ENCODE measurements around the gene IPO9. TPM values are rescaled to one million over a fixed set of nuclear protein-coding genes. Genes with fewer than 3 reads are reported as not detected.

IPO9 gene
- total and polyA plus RNA-seq, 2 donors (not counting 1 experiment from before 2014, with no cell fraction given) = 13.3 to 56.9 TPM

DNA sequence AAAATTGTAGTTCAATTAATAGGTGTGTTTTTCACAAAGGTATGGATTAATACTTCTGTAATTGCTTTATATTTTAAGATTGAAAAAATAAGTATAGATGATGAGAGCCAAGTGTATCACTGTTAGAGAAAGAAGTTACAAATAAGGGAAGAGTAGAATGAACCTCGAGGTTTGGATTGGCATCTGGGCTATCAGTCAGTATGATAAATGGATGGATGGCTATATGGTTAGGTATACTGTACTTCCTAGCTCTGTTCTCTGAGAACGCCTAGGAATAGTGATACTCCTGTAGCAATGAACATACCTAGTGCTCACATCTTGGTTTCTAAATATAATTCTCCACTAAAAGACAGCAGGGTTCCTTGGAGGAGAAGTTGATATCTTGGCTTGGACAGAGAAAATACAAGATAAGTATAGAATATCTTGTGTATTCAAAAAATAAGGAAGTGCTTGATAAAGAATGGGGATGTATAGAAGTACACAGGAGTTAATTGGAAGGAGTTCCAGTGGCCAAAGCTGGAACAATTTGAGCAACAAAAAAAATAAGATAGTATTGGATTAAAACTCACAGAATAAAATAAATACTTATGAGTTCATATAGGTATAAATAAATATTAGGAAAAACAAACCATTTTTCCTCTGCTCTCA is 12.4 kb downstream of the IPO9 start:
- POLR2A ChIA-PET = no interaction called here
- H3K27ac ChIP-seq (ENCODE audit: low read length in 2 of 2) = no peak overlapping the region
- Mint-ChIP-seq H3K27ac (no peak overlapping the region), H3K9me3 (ENCODE audit: insufficient read depth) (no peaks in the 10 kb centered on the region), H3K4me1 (peaks cover 33% of the 10 kb centered on the region), H3K27me3 (no peaks in the 10 kb centered on the region), H3K4me3 (no peak overlapping the region)
- TF ChIP-seq, protein P1, sequence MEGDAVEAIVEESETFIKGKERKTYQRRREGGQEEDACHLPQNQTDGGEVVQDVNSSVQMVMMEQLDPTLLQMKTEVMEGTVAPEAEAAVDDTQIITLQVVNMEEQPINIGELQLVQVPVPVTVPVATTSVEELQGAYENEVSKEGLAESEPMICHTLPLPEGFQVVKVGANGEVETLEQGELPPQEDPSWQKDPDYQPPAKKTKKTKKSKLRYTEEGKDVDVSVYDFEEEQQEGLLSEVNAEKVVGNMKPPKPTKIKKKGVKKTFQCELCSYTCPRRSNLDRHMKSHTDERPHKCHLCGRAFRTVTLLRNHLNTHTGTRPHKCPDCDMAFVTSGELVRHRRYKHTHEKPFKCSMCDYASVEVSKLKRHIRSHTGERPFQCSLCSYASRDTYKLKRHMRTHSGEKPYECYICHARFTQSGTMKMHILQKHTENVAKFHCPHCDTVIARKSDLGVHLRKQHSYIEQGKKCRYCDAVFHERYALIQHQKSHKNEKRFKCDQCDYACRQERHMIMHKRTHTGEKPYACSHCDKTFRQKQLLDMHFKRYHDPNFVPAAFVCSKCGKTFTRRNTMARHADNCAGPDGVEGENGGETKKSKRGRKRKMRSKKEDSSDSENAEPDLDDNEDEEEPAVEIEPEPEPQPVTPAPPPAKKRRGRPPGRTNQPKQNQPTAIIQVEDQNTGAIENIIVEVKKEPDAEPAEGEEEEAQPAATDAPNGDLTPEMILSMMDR (IDR thresholded peaks at IDR 0.05) = no peak
- no peak for TF ChIP-seq EZH2 (IDR thresholded peaks at IDR 0.05; ENCODE audit: borderline replicate concordance, insufficient read depth, low read depth, low read length, poor library complexity, severe bottlenecking)
- ATAC-seq (ENCODE audit: low read depth) (no peak), DNase-seq (no peak)
- no peaks in the 10 kb centered on the region for H3K9me3 ChIP-seq (ENCODE audit: control extremely low read depth in 1 of 3, control insufficient read depth in 2 of 3, insufficient read depth in 1 of 3, low read length in 2 of 3)
- H2AFZ ChIP-seq (ENCODE audit: insufficient read depth, low read depth, low read length, poor library complexity, severe bottlenecking) = no peak overlapping the region
- H3K4me1 ChIP-seq (ENCODE audit: control insufficient read depth in 2 of 2, insufficient read depth in 2 of 2, low read length in 2 of 2) = peaks cover 7% of the 10 kb centered on the region in 2 donors
- H3K4me2 ChIP-seq (replicated peaks; ENCODE audit: low read depth, low read length, poor library complexity, severe bottlenecking) = no peak overlapping the region
- H4K20me1 ChIP-seq (ENCODE audit: control insufficient read depth, insufficient read depth, low read length, poor library complexity, severe bottlenecking) = peaks cover 49% of the 10 kb centered on the region
- H3K79me2 ChIP-seq (ENCODE audit: control insufficient read depth, insufficient read depth, low read length) = peaks cover 91% of the 10 kb centered on the region
- peaks cover 4 to 10% of the 10 kb centered on the region in 2 experiments for H3K36me3 ChIP-seq (replicated peaks in 1 of 2; ENCODE audit: control extremely low read depth in 1 of 2, control insufficient read depth in 1 of 2, extremely low read depth in 1 of 2, insufficient read depth in 2 of 2, low read length in 1 of 2)
- CTCF ChIA-PET = no interaction called here
- intact Hi-C loops (cut with micrococcal nuclease) = no loop called here
- H3K4me3 ChIP-seq (ENCODE audit: control extremely low read depth in 1 of 5, extremely low read depth in 1 of 5, insufficient read depth in 1 of 5, low read depth in 2 of 5, low read length in 4 of 5) = no peak overlapping the region
- WGBS (ENCODE audit: insufficient coverage) = 55% methylated on average over 1 of the region's 2 CpGs
- H3K27me3 ChIP-seq (replicated peaks in 1 of 4; ENCODE audit: control extremely low read depth in 1 of 4, control insufficient read depth in 3 of 4, insufficient read depth in 4 of 4, low read length in 3 of 4) = no peaks in the 10 kb centered on the region
- H3K9ac ChIP-seq (ENCODE audit: low read length) = no peak overlapping the region

- no peak overlapping the region for H3K4me3 Mint-ChIP-seq
- Histone ChIP-seq H2AFZ (ENCODE audit: insufficient read depth, low read depth, low read length, poor library complexity, severe bottlenecking) (no peak overlapping the region), H3K4me2 (replicated peaks; ENCODE audit: low read depth, low read length, poor library complexity, severe bottlenecking) (no peak overlapping the region), H3K79me2 (ENCODE audit: control insufficient read depth, insufficient read depth, low read length) (peaks cover 81% of the 10 kb centered on the region), H3K9ac (ENCODE audit: low read length) (no peak overlapping the region), H3K36me3 (replicated peaks in 1 of 2; ENCODE audit: control extremely low read depth in 1 of 2, control insufficient read depth in 1 of 2, extremely low read depth in 1 of 2, insufficient read depth in 2 of 2, low read length in 1 of 2) (peaks cover 5 to 10% of the 10 kb centered on the region in 2 experiments), H3K4me3 (ENCODE audit: control extremely low read depth in 1 of 5, extremely low read depth in 1 of 5, insufficient read depth in 1 of 5, low read depth in 2 of 5, low read length in 4 of 5) (no peak overlapping the region), H3K27me3 (replicated peaks in 1 of 4; ENCODE audit: control extremely low read depth in 1 of 4, control insufficient read depth in 3 of 4, insufficient read depth in 4 of 4, low read length in 3 of 4) (no peaks in the 10 kb centered on the region), H3K4me1 (ENCODE audit: control insufficient read depth in 2 of 2, insufficient read depth in 2 of 2, low read length in 2 of 2) (peaks cover 7% of the 10 kb centered on the region in 2 donors), H3K27ac (ENCODE audit: low read length in 2 of 2) (no peak overlapping the region), H3K9me3 (ENCODE audit: control extremely low read depth in 1 of 3, control insufficient read depth in 2 of 3, insufficient read depth in 1 of 3, low read length in 2 of 3) (no peaks in the 10 kb centered on the region), H4K20me1 (ENCODE audit: control insufficient read depth, insufficient read depth, low read length, poor library complexity, severe bottlenecking) (peaks cover 40% of the 10 kb centered on the region)
- CTCF ChIA-PET = no interaction called here
- POLR2A ChIA-PET = no interaction called here
- H3K9me3 Mint-ChIP-seq (ENCODE audit: insufficient read depth) = no peaks in the 10 kb centered on the region
- ATAC-seq (ENCODE audit: low read depth) (no peak), DNase-seq (no peak)
- intact Hi-C loops (cut with micrococcal nuclease) = no loop called here
- H3K4me1 Mint-ChIP-seq = peaks cover 26% of the 10 kb centered on the region
- no peaks in the 10 kb centered on the region for H3K27me3 Mint-ChIP-seq
- no CpG with 5 or more reads among the region's 2 CpGs for WGBS (ENCODE audit: insufficient coverage)
- no peak overlapping the region for H3K27ac Mint-ChIP-seq
- TF ChIP-seq, protein P1 (IDR thresholded peaks at IDR 0.05) = no peak
- no peak for TF ChIP-seq EZH2 (IDR thresholded peaks at IDR 0.05; ENCODE audit: borderline replicate concordance, insufficient read depth, low read depth, low read length, poor library complexity, severe bottlenecking)
Measured at GRCh38 chr1:201842472-201843027, 13.6 kb downstream of the IPO9 start.
